CD14-positive monocyte (primary cell): Measurements from ENCODE around the gene RAB3D. TPM values are rescaled to one million over a fixed set of nuclear protein-coding genes. Genes with fewer than 3 reads are reported as not detected.

Source experiments
- DNase-seq, 3 donors: peaks; one replicate each; pipeline ENCODE4 v3.0.0-alpha.2; 2011 to 2022
- H2AFZ ChIP-seq: 2 replicates; pipeline ENCODE4 v1.6.0; 2012; ENCODE audit warnings: mild to moderate bottlenecking, low read depth, low read length, inconsistent platforms; ENCODE audit not compliant: insufficient read depth, poor library complexity, severe bottlenecking
- H3K27ac ChIP-seq, 2 donors: 1 replicate in 1 of 2; 2 replicates in 1 of 2; pipeline ENCODE4 v1.5.1; 2012 to 2013; ENCODE audit warnings: low read length in 2 of 2, control low read depth in 1 of 2, inconsistent platforms in 1 of 2, low read depth in 1 of 2, mild to moderate bottlenecking in 1 of 2
- H3K27me3 ChIP-seq, 2 donors: one replicate each; pipeline versions ENCODE4 v1.6.0 to v1.6.1; 2011 to 2013; ENCODE audit warnings: low read length in 2 of 2; ENCODE audit not compliant: control insufficient read depth in 2 of 2, insufficient read depth in 2 of 2
- H3K36me3 ChIP-seq, 2 donors: replicated peaks in 1 of 2; 1 replicate in 1 of 2; 2 replicates in 1 of 2; pipeline versions ENCODE4 v1.5.1 to v1.6.1; 2012 to 2013; ENCODE audit warnings: low read length in 2 of 2, control low read depth in 1 of 2, inconsistent platforms in 1 of 2, mild to moderate bottlenecking in 1 of 2; ENCODE audit not compliant: insufficient read depth in 2 of 2, control insufficient read depth in 1 of 2
- H3K4me1 ChIP-seq, 2 donors: 1 replicate in 1 of 2; 2 replicates in 1 of 2; pipeline versions ENCODE4 v1.5.1 to v1.6.1; 2012 to 2013; ENCODE audit warnings: low read length in 2 of 2, control low read depth in 1 of 2, inconsistent platforms in 1 of 2, mild to moderate bottlenecking in 1 of 2, moderate library complexity in 1 of 2; ENCODE audit not compliant: insufficient read depth in 2 of 2, control insufficient read depth in 1 of 2
- H3K4me2 ChIP-seq: replicated peaks from 2 replicates; pipeline ENCODE3; 2012; ENCODE audit warnings: low read length, moderate library complexity, mild to moderate bottlenecking; ENCODE audit not compliant: poor library complexity, severe bottlenecking; ENCODE audit errors: extremely low read depth
- H3K4me3 ChIP-seq, 3 experiments: fragments of 200-600 bp in 1 of 3; sonication (generic) in 1 of 3; replicated peaks in 1 of 3; 1 replicate in 2 of 3; 2 replicates in 1 of 3; pipeline ENCODE4 v1.5.1; 2011 to 2013; ENCODE audit warnings: low read length in 3 of 3, mild to moderate bottlenecking in 3 of 3, control low read depth in 2 of 3, low read depth in 2 of 3, inconsistent platforms in 1 of 3, moderate library complexity in 1 of 3
- H3K79me2 ChIP-seq: 2 replicates; pipeline ENCODE4 v1.6.0; 2012; ENCODE audit warnings: mild to moderate bottlenecking, control low read depth, inconsistent platforms, low read length, moderate library complexity; ENCODE audit not compliant: insufficient read depth
- H3K9ac ChIP-seq: 2 replicates; pipeline ENCODE4 v1.6.0; 2017; ENCODE audit warnings: low read length, mild to moderate bottlenecking; ENCODE audit not compliant: insufficient read depth, poor library complexity, severe bottlenecking
- H3K9me3 ChIP-seq, 2 donors: replicated peaks in 1 of 2; 1 replicate in 1 of 2; 2 replicates in 1 of 2; pipeline versions ENCODE4 v1.5.1 to v1.6.1; 2012 to 2013; ENCODE audit warnings: low read length in 2 of 2, control low read depth in 1 of 2; ENCODE audit not compliant: control insufficient read depth in 1 of 2, insufficient read depth in 1 of 2
- H4K20me1 ChIP-seq: 2 replicates; pipeline ENCODE4 v1.6.0; 2012; ENCODE audit warnings: mild to moderate bottlenecking, low read length, control low read depth, moderate library complexity; ENCODE audit not compliant: insufficient read depth
- H3K27ac Mint-ChIP-seq, 7 donors: one replicate each; pipeline ENCODE4 v1.8.0; 2020; ENCODE audit warnings: mild to moderate bottlenecking in 7 of 7, mixed read lengths in 7 of 7, moderate library complexity in 6 of 7, inconsistent platforms in 2 of 7
- H3K27me3 Mint-ChIP-seq, 3 donors: one replicate each; pipeline ENCODE4 v1.8.0; 2021 to 2022; ENCODE audit warnings: low read depth in 3 of 3, mild to moderate bottlenecking in 3 of 3, mixed read lengths in 3 of 3, moderate library complexity in 3 of 3, inconsistent platforms in 1 of 3
- H3K36me3 Mint-ChIP-seq, 2 donors: one replicate each; pipeline ENCODE4 v1.8.0; 2020; ENCODE audit warnings: mixed read lengths in 2 of 2, inconsistent platforms in 1 of 2, mild to moderate bottlenecking in 1 of 2
- H3K4me1 Mint-ChIP-seq: one replicate; pipeline ENCODE4 v1.8.0; 2020; ENCODE audit warnings: mild to moderate bottlenecking, mixed read lengths
- H3K4me3 Mint-ChIP-seq, 2 donors: one replicate each; pipeline ENCODE4 v1.8.0; 2020; ENCODE audit warnings: mild to moderate bottlenecking in 2 of 2, mixed read lengths in 2 of 2, moderate library complexity in 1 of 2
- H3K9me3 Mint-ChIP-seq, 7 donors: one replicate each; pipeline ENCODE4 v1.8.0; 2020 to 2022; ENCODE audit warnings: mixed read lengths in 7 of 7, mild to moderate bottlenecking in 6 of 7, moderate library complexity in 6 of 7, inconsistent platforms in 2 of 7
- WGBS: methylation state at CpG from one replicate; pipeline ENCODE4 v1.1.5; 2013; ENCODE audit warnings: missing lambda C conversion rate; ENCODE audit not compliant: insufficient coverage; 5-methylcytosine and 5-hydroxymethylcytosine counted together
- intact Hi-C, 2 donors: fragments of 100-400 bp; cut with micrococcal nuclease; formaldehyde crosslinking; loops; one replicate each; pipeline versions ENCODE4 v1.15.0 to v1.15.1; 2023
- polyA plus RNA-seq, 3 donors: library from polyadenylated mRNA; depleted of rRNA in 1 of 3; unstranded in 2 of 3; stranded (reverse) in 1 of 3; fragments of 300-500 nt in 2 of 3; fragments of >200 nt in 1 of 3; fragmentation: Illumina TruSeq in 2 of 3; gene quantifications; 1 replicate in 2 of 3; 2 replicates in 1 of 3; pipeline ENCODE4 v1.2.3, GENCODE V29; 2012 to 2021
- TF ChIP-seq, protein P1 (sequence below): fragments of 200-600 bp; IDR thresholded peaks from one replicate; pipeline ENCODE4 v1.8.0; 2022; ENCODE audit warnings: antibody characterized with exemption, mild to moderate bottlenecking

The RAB3D gene
- polyA plus RNA-seq, 3 donors = 52.9 to 78.1 (median 60.8) TPM

GRCh38 chr19:11361037-11361770, 21.7 kb upstream of the RAB3D start:
- Histone ChIP-seq H4K20me1 (peaks cover 78% of the 10 kb centered on the region), H3K4me1 (peaks cover 8 to 13% of the 10 kb centered on the region in 2 donors), H3K9me3 (no peaks in the 10 kb centered on the region), H2AFZ (no peak overlapping the region), H3K79me2 (peaks cover 7% of the 10 kb centered on the region), H3K9ac (no peak overlapping the region), H3K36me3 (peaks cover 63 to 87% of the 10 kb centered on the region in 2 donors), H3K4me2 (no peak overlapping the region), H3K27ac (no peak overlapping the region), H3K4me3 (no peak overlapping the region), H3K27me3 (no peaks in the 10 kb centered on the region)
- Mint-ChIP-seq H3K27me3 (peaks cover 2 to 4% (median 3%) of the 10 kb centered on the region in 3 donors), H3K36me3 (peaks cover 61 to 97% of the 10 kb centered on the region in 2 donors), H3K4me3 (no peak overlapping the region), H3K9me3 (peaks cover 0 to 2% (median 0%) of the 10 kb centered on the region in 7 donors), H3K27ac (peak overlapping the region in 2 of 7 donors; percentile 25 to 69), H3K4me1 (peaks cover 26% of the 10 kb centered on the region)
- DNase-seq = no peak
- TF ChIP-seq, protein P1, sequence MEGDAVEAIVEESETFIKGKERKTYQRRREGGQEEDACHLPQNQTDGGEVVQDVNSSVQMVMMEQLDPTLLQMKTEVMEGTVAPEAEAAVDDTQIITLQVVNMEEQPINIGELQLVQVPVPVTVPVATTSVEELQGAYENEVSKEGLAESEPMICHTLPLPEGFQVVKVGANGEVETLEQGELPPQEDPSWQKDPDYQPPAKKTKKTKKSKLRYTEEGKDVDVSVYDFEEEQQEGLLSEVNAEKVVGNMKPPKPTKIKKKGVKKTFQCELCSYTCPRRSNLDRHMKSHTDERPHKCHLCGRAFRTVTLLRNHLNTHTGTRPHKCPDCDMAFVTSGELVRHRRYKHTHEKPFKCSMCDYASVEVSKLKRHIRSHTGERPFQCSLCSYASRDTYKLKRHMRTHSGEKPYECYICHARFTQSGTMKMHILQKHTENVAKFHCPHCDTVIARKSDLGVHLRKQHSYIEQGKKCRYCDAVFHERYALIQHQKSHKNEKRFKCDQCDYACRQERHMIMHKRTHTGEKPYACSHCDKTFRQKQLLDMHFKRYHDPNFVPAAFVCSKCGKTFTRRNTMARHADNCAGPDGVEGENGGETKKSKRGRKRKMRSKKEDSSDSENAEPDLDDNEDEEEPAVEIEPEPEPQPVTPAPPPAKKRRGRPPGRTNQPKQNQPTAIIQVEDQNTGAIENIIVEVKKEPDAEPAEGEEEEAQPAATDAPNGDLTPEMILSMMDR = no peak
- intact Hi-C loops = no loop called here
- WGBS = 94% methylated on average over 42 of the region's 43 CpGs

GRCh38 chr19:11359421-11359820, 20.0 kb upstream of the RAB3D start:
- H4K20me1 ChIP-seq = peaks cover 65% of the 10 kb centered on the region
- H3K4me1 ChIP-seq = peaks cover 18 to 26% of the 10 kb centered on the region in 2 donors
- no peak overlapping the region for H3K4me3 ChIP-seq
- H3K9me3 ChIP-seq = no peaks in the 10 kb centered on the region
- H3K9ac ChIP-seq = no peak overlapping the region
- H3K36me3 ChIP-seq = peaks cover 46 to 69% of the 10 kb centered on the region in 2 donors
- Mint-ChIP-seq H3K4me3 (no peak overlapping the region), H3K27ac (peak overlapping the region in 1 of 7 donors; percentile 23), H3K36me3 (peaks cover 50 to 81% of the 10 kb centered on the region in 2 donors), H3K4me1 (peaks cover 38% of the 10 kb centered on the region), H3K9me3 (peaks cover 0 to 2% (median 0%) of the 10 kb centered on the region in 7 donors), H3K27me3 (peaks cover 4 to 5% (median 4%) of the 10 kb centered on the region in 3 donors)
- WGBS = 97% methylated on average over 10 of the region's 11 CpGs
- H2AFZ ChIP-seq = no peak overlapping the region
- TF ChIP-seq, protein P1 = no peak
- H3K4me2 ChIP-seq = no peak overlapping the region
- H3K27ac ChIP-seq = no peak overlapping the region
- no peak for DNase-seq
- intact Hi-C loops = no loop called here
- H3K27me3 ChIP-seq = no peaks in the 10 kb centered on the region
- H3K79me2 ChIP-seq = peaks cover 14% of the 10 kb centered on the region
